ENCODE measurements around the gene GOLGA7B.
A peak's percentile ranks its signal among the peaks of the same experiment; 100 is the strongest.

Gene GOLGA7B

GRCh38 chr10:97898429-97898828 is 48.8 kb downstream of the GOLGA7B start:
- DNase-seq: no peak

DNA sequence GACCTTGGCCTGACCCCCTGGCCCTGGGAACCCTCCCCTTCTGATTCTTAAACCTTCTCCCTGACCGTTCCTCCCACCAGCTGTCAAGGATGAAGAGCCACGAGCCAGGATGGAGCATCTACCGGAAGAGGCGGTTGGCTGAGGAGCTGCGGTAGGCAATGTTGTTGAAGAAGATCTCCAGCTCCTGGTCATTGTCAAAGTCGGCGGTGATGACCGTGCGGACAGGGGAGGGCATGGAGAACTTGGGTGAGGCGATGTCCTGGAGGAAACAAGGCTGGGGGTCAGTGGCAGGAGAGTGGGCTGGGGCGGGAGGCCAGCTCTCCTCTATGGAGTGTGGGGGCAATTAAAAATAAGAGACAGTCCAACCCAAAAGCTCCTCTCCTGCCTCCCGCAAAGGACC is 51.7 kb downstream of the GOLGA7B start:
- DNase-seq: no peak

DNA sequence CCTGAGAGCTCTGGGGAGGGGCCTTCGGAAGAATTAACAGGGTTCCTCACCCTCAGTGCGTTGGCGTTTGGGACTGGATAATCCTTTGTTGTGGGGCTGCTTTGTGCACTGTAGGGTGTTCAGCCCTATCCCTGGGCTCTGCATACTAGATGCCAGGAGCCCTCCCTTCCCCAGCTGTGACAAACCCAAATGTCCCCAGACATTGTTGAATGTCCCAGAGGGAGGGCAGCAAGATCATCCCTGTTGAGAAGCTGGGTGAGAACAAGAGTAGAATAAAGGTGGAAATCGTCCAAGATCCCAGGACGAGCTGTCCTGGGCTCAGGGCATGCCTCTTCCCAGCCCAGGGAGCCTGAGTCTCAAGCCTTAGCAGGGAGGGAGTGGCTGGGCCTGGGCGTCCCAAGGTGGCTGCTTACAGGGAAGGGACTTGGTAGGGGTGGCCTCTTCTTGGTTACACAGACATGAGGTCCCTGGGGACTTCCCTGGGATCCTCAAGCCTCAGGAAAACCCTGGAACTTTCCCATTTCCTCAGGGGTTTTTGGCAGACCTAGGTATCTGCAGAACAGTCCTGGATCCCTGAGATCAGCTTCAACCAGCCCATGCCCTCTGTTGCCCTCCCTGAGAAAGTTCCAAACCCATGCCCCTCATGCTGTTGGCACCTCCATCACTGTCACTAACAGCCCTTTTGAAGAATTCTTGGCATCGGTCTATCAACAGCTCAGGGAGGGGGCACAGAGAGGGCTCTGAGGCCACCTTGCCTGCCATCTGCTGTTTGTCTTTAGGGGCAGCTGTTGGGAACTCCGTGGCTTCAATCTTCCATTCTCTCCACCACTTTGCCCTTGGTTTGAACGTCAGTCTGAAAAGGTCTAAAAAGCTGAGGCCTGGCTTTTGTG is 53.7 kb downstream of the GOLGA7B start:
- DNase-seq: peak; percentile 73

GRCh38 chr10:97904018-97904381 is 54.4 kb downstream of the GOLGA7B start:
- DNase-seq: no peak

DNA sequence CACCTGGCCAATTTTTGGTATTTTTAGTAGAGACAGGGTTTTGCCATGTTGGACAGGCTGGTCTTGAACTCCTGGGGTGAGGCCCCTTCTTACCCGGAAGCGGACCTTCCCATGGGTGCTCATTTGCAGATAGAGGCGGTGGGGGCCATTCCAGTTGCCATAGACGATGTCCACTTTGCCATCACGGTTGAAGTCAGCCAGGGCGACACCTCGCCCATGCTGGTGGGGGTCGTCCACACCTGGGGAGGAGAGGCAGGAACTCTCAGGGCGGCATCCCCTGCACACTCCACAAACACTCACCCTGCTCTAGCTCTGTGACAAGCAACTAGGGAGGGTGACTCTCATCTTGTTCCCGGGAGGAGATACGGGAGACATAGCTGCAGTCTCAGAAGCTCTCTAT is 54.9 kb downstream of the GOLGA7B start:
- DNase-seq: no peak

DNA sequence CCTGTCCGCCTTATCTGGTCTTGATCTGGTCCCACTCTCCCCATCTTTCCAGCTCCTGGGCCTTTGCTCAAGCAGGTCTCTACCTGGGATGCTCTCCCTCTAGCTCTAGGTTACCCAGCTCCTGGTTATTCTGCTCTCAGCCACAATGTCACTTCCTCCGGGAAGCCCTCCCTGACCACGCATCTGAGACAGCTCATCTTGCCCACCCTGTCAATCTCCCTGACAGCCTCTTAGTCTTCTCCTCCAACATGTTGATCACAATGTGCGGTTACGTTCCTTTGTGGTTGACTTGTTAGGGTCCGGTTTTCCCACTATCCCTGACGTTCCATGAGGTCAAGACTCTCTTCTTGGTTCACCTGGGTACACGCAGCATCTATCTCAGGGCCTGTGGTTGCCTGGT is 55.6 kb downstream of the GOLGA7B start:
- no peak for DNase-seq

- DNase-seq: no peak
Observed at GRCh38 chr10:97907211-97907610, 57.6 kb downstream of the GOLGA7B start.

- DNase-seq: no peak
Observed at GRCh38 chr10:97907830-97908229, 58.2 kb downstream of the GOLGA7B start.

DNA sequence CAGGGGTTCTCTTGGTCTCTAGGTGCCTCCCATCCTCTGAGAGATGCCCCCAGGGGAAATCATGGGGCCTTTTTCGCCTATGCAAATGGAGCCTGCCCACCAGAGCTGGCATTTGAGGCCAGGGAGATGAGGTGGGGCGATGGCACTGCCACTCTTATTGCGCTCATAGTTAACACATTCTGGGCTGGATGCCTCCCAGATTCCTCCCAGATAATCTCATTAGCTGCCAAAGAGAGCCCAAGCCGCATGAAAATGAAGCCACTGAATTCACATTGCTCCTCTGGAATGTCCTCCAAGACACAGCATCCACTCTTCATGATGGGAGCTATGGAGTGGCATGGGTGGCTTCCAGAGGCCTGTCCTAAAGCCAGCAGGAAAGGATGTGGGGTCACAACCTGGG is 61.0 kb downstream of the GOLGA7B start:
- no peak for DNase-seq

GRCh38 chr10:97911217-97911616 is 61.6 kb downstream of the GOLGA7B start:
- no peak for DNase-seq

DNA sequence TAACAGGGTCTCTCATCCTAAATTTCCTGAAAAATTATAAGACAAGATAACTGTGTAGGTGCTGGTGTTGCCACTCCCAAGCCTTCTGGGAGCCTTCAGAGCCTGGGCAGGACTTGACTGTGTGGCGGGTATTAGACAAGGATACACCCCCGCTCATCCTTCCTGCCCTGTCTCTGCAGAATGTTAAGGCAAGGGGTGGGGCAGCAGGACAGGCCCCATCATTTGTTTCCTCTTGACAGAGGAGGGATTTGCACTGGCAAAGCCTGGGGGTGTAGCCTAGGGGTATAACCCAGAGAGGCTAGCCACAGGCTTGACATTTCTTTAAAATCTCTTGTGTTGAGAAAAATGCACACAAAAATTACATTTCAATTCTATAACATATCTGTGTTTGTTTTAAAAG is 63.5 kb downstream of the GOLGA7B start:
- no peak for DNase-seq

DNA sequence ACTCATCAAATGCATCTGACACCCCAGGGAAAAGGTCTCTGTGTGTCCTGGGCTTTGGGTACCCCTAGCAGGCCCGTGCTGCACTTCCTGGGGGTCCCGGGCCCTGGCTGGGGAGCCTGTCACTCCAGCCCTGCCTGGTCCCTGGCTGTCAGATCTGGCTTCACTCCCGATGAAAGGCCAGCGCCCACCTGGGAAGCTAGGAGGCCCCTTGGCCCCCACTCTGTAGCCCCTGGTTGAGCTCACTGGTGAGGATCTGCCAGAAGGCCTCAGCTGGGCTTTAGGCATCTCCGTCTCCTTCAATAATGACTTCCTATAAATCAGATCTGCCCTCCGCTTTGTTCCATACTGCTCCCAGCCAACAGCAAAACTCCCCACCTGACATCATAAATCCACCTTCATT is 64.0 kb downstream of the GOLGA7B start:
- DNase-seq: no peak

- DNase-seq: no peak
Observed at GRCh38 chr10:97914171-97914836, 64.7 kb downstream of the GOLGA7B start.

- DNase-seq: no peak
Observed at GRCh38 chr10:97914837-97915211, 65.2 kb downstream of the GOLGA7B start.

DNA sequence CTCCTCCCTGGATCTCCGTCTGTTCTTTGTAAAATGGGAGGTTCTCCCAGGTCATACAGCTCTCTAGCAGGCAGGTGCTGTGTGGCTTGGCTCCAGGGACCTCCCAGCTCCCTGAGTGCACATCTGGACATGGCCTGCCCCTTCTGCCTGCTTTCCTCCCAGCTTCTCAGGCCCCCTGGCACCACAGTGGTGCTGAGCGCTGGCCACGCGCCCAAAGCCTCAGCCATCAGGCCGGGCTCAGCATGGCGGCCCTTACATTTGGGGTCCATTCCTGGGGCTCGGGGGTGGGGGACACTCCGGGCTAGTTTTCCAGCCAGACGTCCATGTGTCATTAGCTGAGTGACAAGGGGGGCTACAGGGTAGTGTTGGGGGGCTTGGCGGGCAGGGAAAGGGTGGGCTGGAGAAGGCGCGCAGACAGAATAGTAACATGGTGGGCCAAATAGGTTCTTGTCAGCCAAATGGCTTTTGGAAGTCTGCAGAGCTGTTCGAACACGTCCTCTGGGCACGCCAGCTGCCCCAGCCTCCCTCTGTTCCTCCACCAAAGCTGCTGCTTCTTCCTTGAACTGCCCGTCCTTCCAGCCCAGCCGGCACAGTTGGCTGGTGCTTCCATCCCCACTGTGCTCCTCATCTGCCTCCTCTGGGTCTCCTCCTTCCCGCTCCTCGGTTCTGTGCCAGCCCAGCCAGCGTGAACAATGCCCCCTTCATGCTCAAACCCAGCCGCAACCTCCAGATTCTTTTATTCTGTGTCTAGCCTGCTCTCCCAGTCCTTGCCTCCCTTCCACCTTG is 65.9 kb downstream of the GOLGA7B start:
- peak; percentile 77 for DNase-seq

DNA sequence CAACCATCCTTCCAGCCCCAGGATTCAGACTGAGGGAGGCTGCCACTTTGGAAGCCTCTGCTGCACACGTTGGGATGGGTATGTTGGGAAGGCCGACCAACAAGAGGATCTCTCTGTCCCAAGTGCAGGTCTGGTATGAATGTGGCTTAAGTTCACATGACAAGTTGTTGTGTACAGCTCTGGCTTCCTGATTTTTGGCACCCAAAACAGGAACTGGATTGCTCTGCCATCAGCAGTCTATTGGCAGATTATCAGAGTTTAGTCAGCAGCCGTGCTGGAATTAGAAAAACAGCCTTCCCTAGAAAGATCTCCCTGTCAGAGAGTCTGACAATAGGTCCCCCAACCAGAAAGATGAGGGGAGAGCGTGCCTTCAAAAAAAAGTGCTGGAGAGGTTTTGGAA is 66.9 kb downstream of the GOLGA7B start:
- no peak for DNase-seq

DNA sequence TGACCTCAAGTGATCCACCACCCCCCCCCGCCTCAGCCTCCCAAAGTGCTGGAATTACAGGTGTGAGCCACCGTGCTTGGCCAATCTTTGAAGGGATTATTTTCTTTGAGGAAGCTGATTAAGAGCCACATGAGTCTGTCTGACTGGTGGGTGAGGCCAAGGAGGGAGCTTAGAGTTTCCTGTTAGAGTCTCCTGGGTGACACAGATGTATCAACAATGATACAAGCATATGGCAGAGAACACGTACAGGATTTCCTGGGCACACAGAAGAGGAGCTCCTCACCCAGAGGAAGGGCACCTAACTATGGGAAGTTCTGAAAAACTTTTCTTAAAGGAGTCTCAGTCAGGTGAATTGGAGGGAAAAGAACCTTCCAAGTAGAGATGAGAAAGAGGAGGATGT is 69.4 kb downstream of the GOLGA7B start:
- no peak for DNase-seq

GRCh38 chr10:97920865-97921264 is 71.2 kb downstream of the GOLGA7B start:
- DNase-seq: no peak
